Sigmoid colon (tissue), 4 donors: ENCODE measurements around the gene MRPL58.
"Not testable (repeated sequence)": the region's sequence is repeated elsewhere in the genome, so short reads cannot be mapped to it uniquely, and the experiment has no call there.

ENCODE experiments used
- POLR2AphosphoS5 ChIP-seq, 4 donors: sonication (generic); formaldehyde crosslinking; IDR thresholded peaks; one replicate each; pipeline ENCODE4 v1.6.1; 2017; ENCODE audit warnings: antibody characterized with exemption in 4 of 4
- TF ChIP-seq, protein P1 (sequence below), 4 experiments: fragments of 450-650 bp in 3 of 4; fragments of 200-600 bp in 1 of 4; IDR thresholded peaks; one replicate each; pipeline ENCODE4 v1.5.1; 2016 to 2019; ENCODE audit warnings: antibody characterized with exemption in 4 of 4, mild to moderate bottlenecking in 3 of 4, moderate library complexity in 2 of 4

DNA sequence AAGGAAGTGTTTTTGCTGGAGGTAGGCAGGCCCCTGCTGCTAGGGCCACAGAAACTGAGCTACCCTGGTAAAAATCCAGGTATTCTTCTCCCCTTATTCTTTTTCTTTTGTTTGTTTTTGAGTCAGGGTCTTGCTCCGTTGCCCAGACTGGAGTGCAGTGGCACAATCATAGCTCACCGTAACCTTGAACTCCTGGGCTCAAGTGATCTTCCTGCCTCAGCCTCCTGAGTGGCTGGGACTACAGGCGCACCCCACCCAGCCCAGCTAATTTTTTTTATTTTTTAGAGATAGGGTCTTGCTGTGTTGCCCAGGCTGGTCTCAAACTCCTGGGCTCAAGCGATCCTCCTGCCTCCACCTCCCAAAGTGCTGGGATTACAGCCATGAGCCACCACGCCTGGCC, 43.0 kb upstream of the MRPL58 start:
- TF ChIP-seq, protein P1, sequence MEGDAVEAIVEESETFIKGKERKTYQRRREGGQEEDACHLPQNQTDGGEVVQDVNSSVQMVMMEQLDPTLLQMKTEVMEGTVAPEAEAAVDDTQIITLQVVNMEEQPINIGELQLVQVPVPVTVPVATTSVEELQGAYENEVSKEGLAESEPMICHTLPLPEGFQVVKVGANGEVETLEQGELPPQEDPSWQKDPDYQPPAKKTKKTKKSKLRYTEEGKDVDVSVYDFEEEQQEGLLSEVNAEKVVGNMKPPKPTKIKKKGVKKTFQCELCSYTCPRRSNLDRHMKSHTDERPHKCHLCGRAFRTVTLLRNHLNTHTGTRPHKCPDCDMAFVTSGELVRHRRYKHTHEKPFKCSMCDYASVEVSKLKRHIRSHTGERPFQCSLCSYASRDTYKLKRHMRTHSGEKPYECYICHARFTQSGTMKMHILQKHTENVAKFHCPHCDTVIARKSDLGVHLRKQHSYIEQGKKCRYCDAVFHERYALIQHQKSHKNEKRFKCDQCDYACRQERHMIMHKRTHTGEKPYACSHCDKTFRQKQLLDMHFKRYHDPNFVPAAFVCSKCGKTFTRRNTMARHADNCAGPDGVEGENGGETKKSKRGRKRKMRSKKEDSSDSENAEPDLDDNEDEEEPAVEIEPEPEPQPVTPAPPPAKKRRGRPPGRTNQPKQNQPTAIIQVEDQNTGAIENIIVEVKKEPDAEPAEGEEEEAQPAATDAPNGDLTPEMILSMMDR (IDR thresholded peaks at IDR 0.05), result not testable (repeated sequence)
- not testable (repeated sequence) for TF ChIP-seq POLR2AphosphoS5 (IDR thresholded peaks at IDR 0.05)
